OCI-LY1 (cell line): ENCODE data around the gene MOV10.

Source experiments
- EZH2 ChIP-seq: fragments of 200-600 bp; sonication (generic), shearing (Covaris generic); IDR thresholded peaks from 2 replicates; pipeline ENCODE4 v1.8.0; 2017; ENCODE audit warnings: borderline replicate concordance, mixed run types, mild to moderate bottlenecking, antibody characterized with exemption, low read length, moderate library complexity, mixed read lengths
- TF ChIP-seq, protein P1 (sequence below): fragments of 200-600 bp; sonication (generic), shearing (Covaris generic); IDR thresholded peaks from 2 replicates; pipeline ENCODE4 v1.5.1; 2017; ENCODE audit warnings: mild to moderate bottlenecking, antibody characterized with exemption, low read length, moderate library complexity, mixed read lengths

DNA sequence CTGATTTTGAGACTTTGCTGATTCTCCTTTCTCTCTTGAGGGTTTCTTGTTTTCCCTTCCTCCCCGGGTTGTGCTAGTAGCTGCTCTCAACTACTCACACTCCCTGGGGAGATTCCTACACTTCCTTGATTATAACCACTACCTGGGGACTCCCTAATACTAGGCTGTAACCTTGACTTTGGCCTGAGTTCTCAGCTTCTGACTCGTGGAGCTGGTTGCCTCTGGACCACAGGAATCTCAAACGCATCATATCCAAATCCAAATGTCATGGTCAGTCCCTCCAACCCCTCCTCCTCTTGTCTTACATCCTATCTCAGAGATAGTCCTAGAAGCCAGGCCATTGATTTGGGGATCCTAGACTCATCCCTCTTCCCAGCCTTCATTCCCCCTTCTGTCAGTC, 12.0 kb downstream of the MOV10 start:
- TF ChIP-seq, protein P1, sequence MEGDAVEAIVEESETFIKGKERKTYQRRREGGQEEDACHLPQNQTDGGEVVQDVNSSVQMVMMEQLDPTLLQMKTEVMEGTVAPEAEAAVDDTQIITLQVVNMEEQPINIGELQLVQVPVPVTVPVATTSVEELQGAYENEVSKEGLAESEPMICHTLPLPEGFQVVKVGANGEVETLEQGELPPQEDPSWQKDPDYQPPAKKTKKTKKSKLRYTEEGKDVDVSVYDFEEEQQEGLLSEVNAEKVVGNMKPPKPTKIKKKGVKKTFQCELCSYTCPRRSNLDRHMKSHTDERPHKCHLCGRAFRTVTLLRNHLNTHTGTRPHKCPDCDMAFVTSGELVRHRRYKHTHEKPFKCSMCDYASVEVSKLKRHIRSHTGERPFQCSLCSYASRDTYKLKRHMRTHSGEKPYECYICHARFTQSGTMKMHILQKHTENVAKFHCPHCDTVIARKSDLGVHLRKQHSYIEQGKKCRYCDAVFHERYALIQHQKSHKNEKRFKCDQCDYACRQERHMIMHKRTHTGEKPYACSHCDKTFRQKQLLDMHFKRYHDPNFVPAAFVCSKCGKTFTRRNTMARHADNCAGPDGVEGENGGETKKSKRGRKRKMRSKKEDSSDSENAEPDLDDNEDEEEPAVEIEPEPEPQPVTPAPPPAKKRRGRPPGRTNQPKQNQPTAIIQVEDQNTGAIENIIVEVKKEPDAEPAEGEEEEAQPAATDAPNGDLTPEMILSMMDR: no peak
- no peak for TF ChIP-seq EZH2
